B cell (primary cell): Measurements from ENCODE around the gene RPAP3.

ENCODE experiments used
- EZH2 ChIP-seq: IDR thresholded peaks from 2 replicates; pipeline ENCODE4 v1.6.1; 2012; ENCODE audit warnings: borderline replicate concordance, low read depth, mild to moderate bottlenecking, moderate library complexity, low read length; ENCODE audit not compliant: insufficient read depth, poor library complexity, severe bottlenecking
- TF ChIP-seq, protein P1 (sequence below): fragments of 200-600 bp; IDR thresholded peaks from one replicate; pipeline ENCODE4 v1.8.0; 2022; ENCODE audit warnings: antibody characterized with exemption, mild to moderate bottlenecking

DNA sequence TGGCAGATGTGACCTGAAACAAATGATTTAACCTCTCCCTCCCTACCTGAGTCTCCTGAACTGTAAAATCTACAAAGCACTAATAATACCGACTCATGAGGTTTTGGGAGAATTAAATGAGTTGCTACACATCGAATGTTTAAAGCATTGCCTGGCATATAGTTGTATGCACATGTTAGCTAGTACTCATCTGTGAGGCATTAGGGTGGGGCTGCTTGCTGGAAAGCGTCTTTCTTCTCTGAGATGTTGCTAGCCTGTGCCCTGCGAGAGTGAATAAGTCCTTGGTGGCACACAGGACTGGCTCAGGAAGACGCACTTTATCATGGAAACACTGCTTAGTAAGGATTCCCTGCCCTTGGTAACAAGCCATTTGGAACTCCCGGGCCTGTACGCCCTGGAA lies 46.7 kb upstream of the RPAP3 start:
- TF ChIP-seq, protein P1, sequence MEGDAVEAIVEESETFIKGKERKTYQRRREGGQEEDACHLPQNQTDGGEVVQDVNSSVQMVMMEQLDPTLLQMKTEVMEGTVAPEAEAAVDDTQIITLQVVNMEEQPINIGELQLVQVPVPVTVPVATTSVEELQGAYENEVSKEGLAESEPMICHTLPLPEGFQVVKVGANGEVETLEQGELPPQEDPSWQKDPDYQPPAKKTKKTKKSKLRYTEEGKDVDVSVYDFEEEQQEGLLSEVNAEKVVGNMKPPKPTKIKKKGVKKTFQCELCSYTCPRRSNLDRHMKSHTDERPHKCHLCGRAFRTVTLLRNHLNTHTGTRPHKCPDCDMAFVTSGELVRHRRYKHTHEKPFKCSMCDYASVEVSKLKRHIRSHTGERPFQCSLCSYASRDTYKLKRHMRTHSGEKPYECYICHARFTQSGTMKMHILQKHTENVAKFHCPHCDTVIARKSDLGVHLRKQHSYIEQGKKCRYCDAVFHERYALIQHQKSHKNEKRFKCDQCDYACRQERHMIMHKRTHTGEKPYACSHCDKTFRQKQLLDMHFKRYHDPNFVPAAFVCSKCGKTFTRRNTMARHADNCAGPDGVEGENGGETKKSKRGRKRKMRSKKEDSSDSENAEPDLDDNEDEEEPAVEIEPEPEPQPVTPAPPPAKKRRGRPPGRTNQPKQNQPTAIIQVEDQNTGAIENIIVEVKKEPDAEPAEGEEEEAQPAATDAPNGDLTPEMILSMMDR: no peak
- TF ChIP-seq EZH2: no peak
